ENCODE results near the gene ABCC11.
A peak's percentile ranks its signal among the peaks of the same experiment; 100 is the strongest.

Gene ABCC11

DNA sequence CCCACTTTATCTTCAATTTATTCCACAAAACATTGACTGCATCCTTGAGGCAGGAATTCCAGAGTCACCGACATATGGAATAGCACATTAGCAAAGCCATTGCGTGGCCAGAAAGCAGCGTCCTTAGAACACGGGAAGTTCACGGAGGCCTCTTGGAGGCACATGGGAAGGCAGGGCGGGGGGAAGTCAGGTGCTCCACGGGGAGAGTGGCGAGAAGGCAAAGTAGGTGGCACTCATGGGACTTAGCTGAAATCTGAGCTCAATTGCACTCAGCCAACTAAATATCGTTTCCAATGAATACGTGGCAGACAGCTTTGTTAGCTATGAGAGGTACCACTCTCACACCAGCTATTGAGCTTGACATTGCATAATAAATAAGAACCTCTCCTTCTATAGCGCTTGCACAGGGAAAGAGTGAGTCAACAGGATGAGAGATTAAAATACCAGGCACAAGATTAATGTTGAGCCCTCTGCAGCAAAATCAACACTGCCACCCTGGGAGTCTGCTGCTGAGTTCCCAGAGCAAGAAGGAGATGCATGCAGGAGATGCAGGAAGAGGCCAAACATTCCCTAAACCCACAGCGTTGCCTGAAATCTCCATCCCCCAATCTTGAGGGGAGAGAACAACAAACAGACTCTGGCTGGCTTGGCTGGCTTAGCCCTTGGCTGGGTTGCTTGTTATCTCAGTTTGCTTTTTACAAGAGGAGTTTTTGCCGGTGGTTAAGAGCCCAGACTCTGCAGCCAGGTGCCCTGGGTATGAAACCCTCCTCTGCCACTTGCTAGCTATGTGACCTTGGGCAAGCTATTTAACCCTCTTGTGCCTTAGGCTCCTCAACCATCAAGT is 120.3 kb downstream of the ABCC11 start:
- DNase-seq: no peak

DNA sequence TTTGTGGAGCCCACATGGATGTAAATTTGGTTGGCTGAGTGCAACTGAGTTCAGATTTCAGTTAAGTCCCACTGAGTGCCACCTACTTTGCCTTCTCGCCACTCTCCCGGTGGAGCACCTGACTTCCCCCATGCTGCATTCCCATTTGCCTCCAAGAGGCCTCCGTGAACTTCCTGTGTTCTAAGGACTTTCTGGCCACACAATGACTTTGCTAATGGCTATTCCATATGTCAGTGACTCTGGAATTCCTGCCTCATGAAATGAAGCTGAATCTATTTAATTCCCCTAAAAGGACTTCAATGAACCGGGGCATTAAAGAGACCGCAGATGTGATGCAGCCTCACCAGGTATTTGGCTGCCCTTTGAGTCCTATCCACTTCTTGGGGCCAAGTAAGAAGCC is 121.5 kb downstream of the ABCC11 start:
- DNase-seq: no peak

DNA sequence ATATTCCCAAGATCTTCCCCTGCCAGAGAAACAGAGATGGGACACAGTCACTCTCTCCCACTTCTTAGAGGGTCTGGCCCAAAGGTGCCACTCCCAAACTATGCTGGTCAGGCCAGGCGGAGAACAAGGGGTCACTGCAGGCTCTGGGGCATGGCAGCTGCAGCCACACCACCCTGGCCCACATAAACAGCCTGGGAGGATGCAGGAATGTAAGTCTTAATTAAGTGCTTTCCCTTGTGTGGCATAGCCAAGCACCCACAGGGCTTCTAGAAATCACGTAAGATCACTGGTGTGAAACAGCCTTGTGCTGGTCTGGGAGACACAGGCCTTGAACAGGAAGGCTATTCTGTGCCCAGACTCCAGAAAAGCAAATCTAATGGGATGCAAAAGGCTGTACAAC is 123.1 kb downstream of the ABCC11 start:
- DNase-seq: no peak

DNA sequence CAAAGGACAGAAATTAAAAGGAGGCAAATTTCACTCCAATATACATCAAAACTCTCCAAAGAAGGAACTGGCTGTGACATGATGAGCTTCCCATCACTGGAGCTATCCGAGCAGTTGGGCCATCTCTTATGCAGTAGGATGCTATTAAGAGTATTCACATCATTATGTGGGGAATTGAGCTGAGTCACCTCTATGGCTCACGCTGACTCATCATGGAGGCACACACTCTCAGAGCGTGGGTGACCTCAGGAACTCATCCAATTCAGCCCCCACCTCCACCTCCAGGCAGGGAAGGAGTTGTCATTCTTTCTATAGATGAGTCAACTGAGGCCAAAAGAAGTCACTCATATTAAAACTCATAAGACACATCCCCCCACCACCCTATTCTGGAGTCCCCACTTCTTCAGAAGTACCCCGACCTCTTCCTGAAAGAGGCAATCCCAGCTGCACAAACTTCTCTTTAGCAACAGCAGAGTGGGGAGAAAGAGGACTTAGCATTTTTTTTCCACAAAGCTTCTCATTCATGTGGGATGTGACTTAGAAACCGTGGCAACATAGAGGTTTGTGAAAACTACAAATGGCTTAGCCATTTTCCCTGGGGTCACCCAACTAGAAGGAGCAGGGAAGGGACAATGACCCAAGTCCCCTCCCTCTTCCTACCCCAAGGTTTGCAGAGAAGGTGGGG is 124.1 kb downstream of the ABCC11 start:
- peak; percentile 50 to 55 for DNase-seq

DNA sequence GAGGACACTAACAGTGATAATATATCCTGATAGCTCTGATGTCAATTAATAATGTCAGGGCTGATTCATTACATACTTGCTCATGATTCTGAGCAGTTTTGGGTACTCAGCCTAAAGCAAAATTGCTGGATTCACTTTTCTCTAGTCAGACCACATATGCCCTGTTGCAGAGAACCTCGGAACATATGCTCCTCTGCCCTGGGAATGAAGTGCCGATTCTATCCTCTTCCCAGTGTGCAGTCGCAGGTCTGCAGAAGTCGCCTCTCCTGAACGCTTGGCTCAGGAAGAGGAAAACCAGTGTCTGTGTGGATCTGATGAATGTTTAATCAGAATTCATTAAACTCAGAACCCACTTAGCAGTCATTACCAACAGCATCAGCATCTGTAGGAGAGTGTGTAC is 126.1 kb downstream of the ABCC11 start:
- DNase-seq: no peak

DNA sequence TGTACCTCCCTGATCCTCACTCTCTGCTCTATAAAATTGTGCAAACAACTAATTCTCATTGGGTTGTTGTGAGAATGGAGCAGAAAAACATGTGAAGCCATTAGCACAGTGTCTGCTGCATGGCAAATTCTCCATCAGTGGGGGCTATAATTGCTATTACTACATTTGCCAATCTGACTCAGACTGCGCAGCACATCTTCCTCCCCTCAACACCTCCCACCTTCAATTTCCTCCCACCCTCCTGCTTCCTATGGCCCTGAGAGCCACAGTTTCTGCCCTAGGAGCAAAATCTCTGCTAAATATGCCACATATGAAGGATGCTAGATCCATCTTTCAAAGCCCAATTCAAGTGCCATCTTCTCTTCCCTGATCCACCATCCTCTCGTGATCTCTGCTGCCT is 128.5 kb downstream of the ABCC11 start:
- DNase-seq: no peak

DNA sequence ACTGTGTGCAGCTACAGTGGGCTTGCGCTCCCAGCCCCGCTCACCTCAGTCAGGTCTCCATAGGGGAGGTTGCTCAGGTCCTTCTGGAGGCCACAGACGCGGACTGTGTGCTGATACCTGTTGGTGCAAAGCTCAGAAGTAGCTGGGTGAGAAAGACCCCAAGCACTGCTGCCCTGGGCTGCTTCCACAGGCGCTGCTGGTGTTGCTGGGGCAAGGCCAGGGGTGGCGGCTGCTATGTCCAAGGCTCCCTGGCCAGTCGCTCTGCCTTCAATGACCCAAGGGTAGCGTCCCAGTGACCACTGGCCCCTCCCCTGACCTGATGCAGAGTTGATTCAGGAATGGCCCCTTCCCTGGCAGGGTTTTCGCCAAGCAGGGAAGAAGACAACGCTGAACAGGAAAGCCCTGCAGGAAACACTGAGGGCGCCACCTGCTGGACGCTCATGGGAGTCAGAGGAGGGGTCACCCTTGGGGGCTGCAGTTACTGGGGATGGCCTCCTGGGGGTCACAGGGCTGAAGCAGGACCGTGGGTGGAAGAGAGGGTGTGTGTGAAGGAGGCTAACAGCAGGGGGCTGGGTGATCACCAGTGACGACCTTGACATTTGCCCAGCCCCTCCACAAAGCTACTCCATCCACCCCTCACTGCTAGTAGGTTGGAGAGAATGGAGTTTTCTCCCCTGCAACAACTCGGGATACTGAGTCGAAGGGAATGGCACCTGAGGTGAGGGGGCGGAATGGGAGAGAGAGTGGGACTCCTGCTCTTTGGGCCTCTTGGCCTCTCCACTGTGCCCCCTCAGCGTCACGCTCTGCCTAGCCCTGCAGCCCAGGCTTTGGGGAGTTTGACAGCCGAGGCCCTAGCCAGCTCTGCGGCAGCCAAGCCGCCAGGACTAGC is 129.9 kb downstream of the ABCC11 start:
- peak; percentile 53 to 65 for DNase-seq

Measured in stimulated activated CD4-positive, alpha-beta T cell treated with anti-CD3 and anti-CD28 coated beads, Interleukin-2, amount 100 ng/mL, for 48 hours (primary cell).